ENCODE measurements around the gene SLC16A10. TPM values are rescaled to one million over a fixed set of nuclear protein-coding genes. Genes with fewer than 3 reads are reported as not detected.

The SLC16A10 gene
- total and polyA plus RNA-seq, 2 of the 13 experiments (the other 11 are each of a cell fraction or from before 2014, with no cell fraction given) = 8.2 to 20.1 TPM

GRCh38 chr6:111228094-111228493 lies 140.8 kb downstream of the SLC16A10 start (continued):
- no peak for TF ChIP-seq ZNF503 (CRISPR knock-in tag; IDR thresholded peaks at IDR 0.05)

- no peak overlapping the region for H3K4me2 ChIP-seq (ENCODE audit: low read depth, low read length)
- ChIA-PET POLR2A (no interaction called here), CTCF (ENCODE audit: low intra/inter-chr PET ratio, low total read pairs) (no interaction called here)
- no peaks in the 10 kb centered on the region for H3K79me2 ChIP-seq (ENCODE audit: insufficient read depth, low read length)
- ATAC-seq = no peak
- H3K4me1 ChIP-seq (ENCODE audit: insufficient read depth, low read length) = peaks cover 24% of the 10 kb centered on the region
- TF ChIP-seq CEBPB (IDR thresholded peaks at IDR 0.05; ENCODE audit: borderline replicate concordance, low read depth, low read length) (peak; percentile 71; the same call in 1 of the 2 replicates), SALL1 (CRISPR knock-in tag; IDR thresholded peaks at IDR 0.05) (no peak)
- H3K27ac ChIP-seq (ENCODE audit: extremely low read length, insufficient read depth, low read length) = no peak overlapping the region
- no peak overlapping the region for H3K9ac ChIP-seq (ENCODE audit: insufficient read depth, low read depth, low read length)
- no peak for FAIRE-seq
- H3K36me3 ChIP-seq (replicated peaks in 1 of 2; ENCODE audit: control insufficient read depth in 1 of 2, insufficient read depth in 2 of 2, low read length in 2 of 2) = no peaks in the 10 kb centered on the region
- in situ Hi-C loops (cut with HindIII; ENCODE audit: extremely low pct_ligation_motif_present, low pct_unique_long_range_greater_than_20kb) (no loop called here), intact Hi-C loops (cut with micrococcal nuclease; ENCODE audit: unreplicated experiment) (no loop called here)
- 99% methylated on average over 2 of the region's 2 CpGs for WGBS (ENCODE audit: low lambda C conversion rate)
- BruUV-seq (replicated peaks) = no TSS peak
- H3K4me3 ChIP-seq (replicated peaks in 1 of 3; ENCODE audit: insufficient read depth in 1 of 3, low read depth in 2 of 3, low read length in 3 of 3) = no peak overlapping the region
- H3K27me3 ChIP-seq (ENCODE audit: control insufficient read depth in 1 of 2, insufficient read depth in 2 of 2, low read length in 2 of 2) = no peaks in the 10 kb centered on the region
- H2AFZ ChIP-seq (ENCODE audit: low read length) = no peak overlapping the region
- no peaks in the 10 kb centered on the region for H4K20me1 ChIP-seq (ENCODE audit: insufficient read depth, low read length)
- no peak for DNase-seq (ENCODE audit: low spot score)
- H3K9me3 ChIP-seq (ENCODE audit: low read length) = no peaks in the 10 kb centered on the region
These were observed 143.2 kb downstream of the SLC16A10 start for GRCh38 chr6:111230351-111231089.

- H3K79me2 ChIP-seq (ENCODE audit: insufficient read depth, low read length) = no peaks in the 10 kb centered on the region
- in situ Hi-C loops (cut with HindIII; ENCODE audit: extremely low pct_ligation_motif_present, low pct_unique_long_range_greater_than_20kb) = no loop called here
- no TSS peak for BruUV-seq (replicated peaks)
- FAIRE-seq (no peak), ATAC-seq (no peak), DNase-seq (ENCODE audit: low spot score) (no peak)
- no peaks in the 10 kb centered on the region for H4K20me1 ChIP-seq (ENCODE audit: insufficient read depth, low read length)
- no peak overlapping the region for H3K4me3 ChIP-seq (replicated peaks in 1 of 3; ENCODE audit: insufficient read depth in 1 of 3, low read depth in 2 of 3, low read length in 3 of 3)
- H3K4me1 ChIP-seq (ENCODE audit: insufficient read depth, low read length) = peaks cover 24% of the 10 kb centered on the region
- POLR2A ChIA-PET = no interaction called here
- no peak overlapping the region for H3K4me2 ChIP-seq (ENCODE audit: low read depth, low read length)
- no peaks in the 10 kb centered on the region for H3K36me3 ChIP-seq (replicated peaks in 1 of 2; ENCODE audit: control insufficient read depth in 1 of 2, insufficient read depth in 2 of 2, low read length in 2 of 2)
- H2AFZ ChIP-seq (ENCODE audit: low read length) = no peak overlapping the region
- WGBS (ENCODE audit: low lambda C conversion rate) = 86% methylated on average over 4 of the region's 4 CpGs
- CTCF ChIA-PET (ENCODE audit: low intra/inter-chr PET ratio, low total read pairs) = no interaction called here
- no peaks in the 10 kb centered on the region for H3K27me3 ChIP-seq (ENCODE audit: control insufficient read depth in 1 of 2, insufficient read depth in 2 of 2, low read length in 2 of 2)
- no peak overlapping the region for H3K27ac ChIP-seq (ENCODE audit: extremely low read length, insufficient read depth, low read length)
- TF ChIP-seq IRF2 (CRISPR knock-in tag; IDR thresholded peaks at IDR 0.05) (no peak), ZNF280B (CRISPR knock-in tag; IDR thresholded peaks at IDR 0.05; ENCODE audit: borderline replicate concordance) (no peak), SMYD3 (CRISPR knock-in tag; IDR thresholded peaks at IDR 0.05) (no peak)
- H3K9me3 ChIP-seq (ENCODE audit: low read length) = no peaks in the 10 kb centered on the region
- no peak overlapping the region for H3K9ac ChIP-seq (ENCODE audit: insufficient read depth, low read depth, low read length)
- intact Hi-C loops (cut with micrococcal nuclease; ENCODE audit: unreplicated experiment) = no loop called here
These were observed 143.8 kb downstream of the SLC16A10 start for GRCh38 chr6:111231090-111231459.
